Fibroblast of lung (primary cell): Measurements from ENCODE around the gene PRAMEF1. TPM values are rescaled to one million over a fixed set of nuclear protein-coding genes. Genes with fewer than 3 reads are reported as not detected.

Source experiments
- DNase-seq, 2 donors: peaks; one replicate each; pipeline versions ENCODE4 v3.0.0 to v3.0.0-alpha.2; 2010; ENCODE audit warnings: low read depth in 2 of 2
- H2AFZ ChIP-seq: 2 replicates; pipeline ENCODE4 v1.5.1; 2012; ENCODE audit warnings: low read length, control low read depth, inconsistent platforms
- H3K27ac ChIP-seq: 2 replicates; pipeline ENCODE4 v1.5.1; 2011; ENCODE audit warnings: low read length, control low read depth; ENCODE audit not compliant: insufficient read depth
- H3K27me3 ChIP-seq: 2 replicates; pipeline ENCODE4 v1.5.1; 2011; ENCODE audit warnings: mild to moderate bottlenecking, low read length; ENCODE audit not compliant: control insufficient read depth, insufficient read depth
- H3K36me3 ChIP-seq: 2 replicates; pipeline ENCODE4 v1.5.1; 2011; ENCODE audit warnings: low read length; ENCODE audit not compliant: control insufficient read depth, insufficient read depth
- H3K4me1 ChIP-seq: 2 replicates; pipeline ENCODE4 v1.5.1; 2011; ENCODE audit warnings: low read length; ENCODE audit not compliant: control insufficient read depth, insufficient read depth; ENCODE audit errors: extremely low read depth
- H3K4me2 ChIP-seq: 2 replicates; pipeline ENCODE4 v1.5.1; 2011; ENCODE audit warnings: low read length, control low read depth; ENCODE audit not compliant: insufficient read depth; ENCODE audit errors: extremely low read depth
- H3K4me3 ChIP-seq, 4 experiments: fragments of 200-600 bp in 1 of 4; sonication (generic) in 1 of 4; replicated peaks in 1 of 4; 2 replicates each; pipeline ENCODE4 v1.5.1; 2011 to 2016; ENCODE audit warnings: low read length in 4 of 4, low read depth in 3 of 4, mild to moderate bottlenecking in 3 of 4, control low read depth in 2 of 4, inconsistent platforms in 1 of 4, mixed read lengths in 1 of 4; ENCODE audit not compliant: insufficient read depth in 1 of 4; ENCODE audit errors: control extremely low read depth in 1 of 4
- H3K79me2 ChIP-seq: 2 replicates; pipeline ENCODE4 v1.5.1; 2012; ENCODE audit warnings: mild to moderate bottlenecking, low read length, inconsistent platforms; ENCODE audit not compliant: control insufficient read depth, insufficient read depth
- H3K9ac ChIP-seq: 2 replicates; pipeline ENCODE4 v1.5.1; 2011; ENCODE audit warnings: mild to moderate bottlenecking, low read length, control low read depth; ENCODE audit not compliant: insufficient read depth
- H3K9me3 ChIP-seq: 2 replicates; pipeline ENCODE4 v1.5.1; 2012; ENCODE audit warnings: low read depth, low read length; ENCODE audit not compliant: control insufficient read depth, insufficient read depth
- H4K20me1 ChIP-seq: 2 replicates; pipeline ENCODE4 v1.5.1; 2011; ENCODE audit warnings: low read length; ENCODE audit not compliant: control insufficient read depth, insufficient read depth; ENCODE audit errors: extremely low read depth
- EZH2 ChIP-seq: IDR thresholded peaks from 2 replicates; pipeline ENCODE4 v1.5.1; 2012; ENCODE audit warnings: low read length, control low read depth, mild to moderate bottlenecking; ENCODE audit errors: missing control alignments
- polyA plus RNA-seq, 2 donors: library from polyadenylated mRNA; depleted of rRNA in 1 of 2; stranded (reverse) in 1 of 2; unstranded in 1 of 2; fragments of >200 nt; gene quantifications; 2 replicates each; pipeline ENCODE4 v1.2.1, GENCODE V29; 2011 to 2012; ENCODE audit warnings: missing spikeins in 1 of 2
- total RNA-seq: library from RNA; depleted of rRNA; stranded (reverse); fragments of >200 nt; gene quantifications from 2 replicates; pipeline ENCODE4 v1.2.1, GENCODE V29; 2014
- TF ChIP-seq, protein P1 (sequence below), 2 donors: IDR thresholded peaks in 1 of 2; conservative IDR thresholded peaks in 1 of 2; 1 replicate in 1 of 2; 2 replicates in 1 of 2; pipeline ENCODE4 v1.5.1; 2011 to 2012; ENCODE audit warnings: low read length in 2 of 2, control low read depth in 1 of 2, inconsistent platforms in 1 of 2, low read depth in 1 of 2, mild to moderate bottlenecking in 1 of 2

PRAMEF1 gene
- total and polyA plus RNA-seq, 2 donors (not counting 1 experiment from before 2014, with no cell fraction given) = not detected

DNA sequence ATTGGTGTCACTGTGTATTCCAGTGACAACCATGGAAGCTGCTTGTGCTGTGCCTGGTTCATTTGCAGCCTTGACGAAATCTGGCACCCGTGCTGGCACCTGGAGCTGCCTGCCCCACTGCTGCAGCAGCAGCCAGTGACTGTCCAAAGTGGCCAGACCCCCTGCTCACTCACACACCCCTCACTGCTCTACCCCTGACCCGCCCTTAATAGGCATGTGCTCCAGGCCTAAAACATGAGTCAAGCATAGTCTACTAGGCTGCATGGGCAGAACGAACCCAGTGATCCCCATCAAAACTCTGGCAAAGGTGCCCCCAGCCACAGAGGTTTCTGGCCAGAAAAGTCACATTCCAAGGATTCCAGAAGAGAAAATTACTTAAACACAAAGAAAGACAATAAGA, 7.7 kb downstream of the PRAMEF1 start:
- TF ChIP-seq, protein P1, sequence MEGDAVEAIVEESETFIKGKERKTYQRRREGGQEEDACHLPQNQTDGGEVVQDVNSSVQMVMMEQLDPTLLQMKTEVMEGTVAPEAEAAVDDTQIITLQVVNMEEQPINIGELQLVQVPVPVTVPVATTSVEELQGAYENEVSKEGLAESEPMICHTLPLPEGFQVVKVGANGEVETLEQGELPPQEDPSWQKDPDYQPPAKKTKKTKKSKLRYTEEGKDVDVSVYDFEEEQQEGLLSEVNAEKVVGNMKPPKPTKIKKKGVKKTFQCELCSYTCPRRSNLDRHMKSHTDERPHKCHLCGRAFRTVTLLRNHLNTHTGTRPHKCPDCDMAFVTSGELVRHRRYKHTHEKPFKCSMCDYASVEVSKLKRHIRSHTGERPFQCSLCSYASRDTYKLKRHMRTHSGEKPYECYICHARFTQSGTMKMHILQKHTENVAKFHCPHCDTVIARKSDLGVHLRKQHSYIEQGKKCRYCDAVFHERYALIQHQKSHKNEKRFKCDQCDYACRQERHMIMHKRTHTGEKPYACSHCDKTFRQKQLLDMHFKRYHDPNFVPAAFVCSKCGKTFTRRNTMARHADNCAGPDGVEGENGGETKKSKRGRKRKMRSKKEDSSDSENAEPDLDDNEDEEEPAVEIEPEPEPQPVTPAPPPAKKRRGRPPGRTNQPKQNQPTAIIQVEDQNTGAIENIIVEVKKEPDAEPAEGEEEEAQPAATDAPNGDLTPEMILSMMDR (conservative IDR thresholded peaks at IDR 0.05 in 1 of 2, IDR thresholded peaks at IDR 0.05 in 1 of 2; ENCODE audit: low read depth in 1 of 2, low read length in 2 of 2) = no peak
- TF ChIP-seq EZH2 = no peak
- H3K4me3 ChIP-seq = no peak overlapping the region

DNA sequence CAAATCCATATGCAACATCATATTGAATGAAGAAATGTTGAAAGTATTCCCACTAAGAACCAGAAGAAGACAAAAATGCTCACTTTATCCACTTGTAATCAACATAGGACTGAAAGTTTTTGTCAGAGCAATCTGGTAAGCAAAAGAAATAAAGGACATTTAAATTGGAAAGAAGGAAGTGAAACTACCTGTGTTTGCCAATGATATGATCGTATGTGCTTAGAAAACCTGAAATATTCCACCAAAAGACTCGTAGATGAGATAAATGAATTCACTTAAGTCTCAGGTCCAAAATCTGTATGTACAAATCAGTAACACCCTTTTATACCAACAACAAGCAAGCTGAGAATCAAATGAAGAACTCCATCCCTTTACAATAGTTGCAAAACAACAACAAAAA, 8.5 kb downstream of the PRAMEF1 start:
- H3K4me3 ChIP-seq = no peak overlapping the region
- no peaks in the 10 kb centered on the region for H3K36me3 ChIP-seq
- no peak overlapping the region for H3K4me2 ChIP-seq
- H4K20me1 ChIP-seq = no peaks in the 10 kb centered on the region
- no peaks in the 10 kb centered on the region for H3K27me3 ChIP-seq
- TF ChIP-seq, protein P1 (conservative IDR thresholded peaks at IDR 0.05 in 1 of 2, IDR thresholded peaks at IDR 0.05 in 1 of 2; ENCODE audit: low read depth in 1 of 2, low read length in 2 of 2) = no peak
- no peak for TF ChIP-seq EZH2
- H3K4me1 ChIP-seq = no peaks in the 10 kb centered on the region
- no peaks in the 10 kb centered on the region for H3K79me2 ChIP-seq
- H2AFZ ChIP-seq = no peak overlapping the region
- H3K9me3 ChIP-seq = no peaks in the 10 kb centered on the region
- no peak for DNase-seq
- no peak overlapping the region for H3K27ac ChIP-seq
- H3K9ac ChIP-seq = no peak overlapping the region

More for the DNA sequence above, 7.7 kb downstream of the PRAMEF1 start:
- Histone ChIP-seq H3K27ac (no peak overlapping the region), H3K9me3 (no peaks in the 10 kb centered on the region), H3K9ac (no peak overlapping the region), H3K4me1 (no peaks in the 10 kb centered on the region), H3K4me2 (no peak overlapping the region), H3K27me3 (no peaks in the 10 kb centered on the region), H2AFZ (no peak overlapping the region), H4K20me1 (no peaks in the 10 kb centered on the region), H3K36me3 (no peaks in the 10 kb centered on the region), H3K79me2 (no peaks in the 10 kb centered on the region)
- DNase-seq = no peak

DNA sequence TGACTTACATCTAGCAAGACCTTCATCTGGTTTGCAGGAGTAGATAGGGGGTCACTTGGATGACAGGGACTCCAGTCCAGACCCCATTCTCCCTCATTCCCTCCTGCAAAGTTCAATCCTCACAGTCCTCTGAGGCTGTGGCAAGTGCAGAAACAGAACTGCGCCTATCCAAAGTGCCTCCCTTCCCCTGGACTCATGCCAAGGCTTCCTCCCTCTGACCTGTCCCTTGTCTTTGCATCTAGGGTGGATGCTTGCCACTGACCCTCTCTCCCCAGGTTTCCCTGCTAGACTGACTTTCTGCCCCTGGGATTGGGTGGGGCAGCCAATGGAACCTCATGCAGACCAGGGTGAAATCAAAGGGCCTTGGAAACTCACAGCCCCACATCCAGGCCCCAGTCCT, 18.7 kb downstream of the PRAMEF1 start:
- Histone ChIP-seq H3K4me2 (no peak overlapping the region), H3K36me3 (no peaks in the 10 kb centered on the region), H3K9ac (no peak overlapping the region), H3K9me3 (no peaks in the 10 kb centered on the region), H3K27ac (no peak overlapping the region), H2AFZ (no peak overlapping the region), H3K4me3 (no peak overlapping the region), H3K27me3 (no peaks in the 10 kb centered on the region), H3K79me2 (no peaks in the 10 kb centered on the region), H4K20me1 (no peaks in the 10 kb centered on the region), H3K4me1 (no peaks in the 10 kb centered on the region)
- TF ChIP-seq, protein P1 (conservative IDR thresholded peaks at IDR 0.05 in 1 of 2, IDR thresholded peaks at IDR 0.05 in 1 of 2; ENCODE audit: low read depth in 1 of 2, low read length in 2 of 2) = no peak
- no peak for TF ChIP-seq EZH2
- no peak for DNase-seq
